HG03159 (cell line): Measurements from ENCODE around the gene LAPTM4A.
"Not testable (repeated sequence)": the region's sequence is repeated elsewhere in the genome, so short reads cannot be mapped to it uniquely, and the experiment has no call there.

Experiments
- ATAC-seq: cut with Tn5 transposase; IDR thresholded peaks from one replicate; pipeline ENCODE4 v1.9.1; 2021; ENCODE audit warnings: mild to moderate bottlenecking, moderate library complexity; ENCODE audit not compliant: unreplicated experiment

The LAPTM4A gene

GRCh38 chr2:20077411-20077940 is 26.0 kb upstream of the LAPTM4A start:
- ATAC-seq, result no peak

- ATAC-seq, result no peak
Observed at GRCh38 chr2:20076757-20077156, 25.3 kb upstream of the LAPTM4A start.

- ATAC-seq, result no peak
Observed at GRCh38 chr2:20074901-20075300, 23.5 kb upstream of the LAPTM4A start.

- ATAC-seq, result not testable (repeated sequence)
Observed at GRCh38 chr2:20074046-20074648, 22.7 kb upstream of the LAPTM4A start.

- no peak for ATAC-seq
Observed at GRCh38 chr2:20073460-20073859, 22.0 kb upstream of the LAPTM4A start.

GRCh38 chr2:20072436-20073158 is 21.2 kb upstream of the LAPTM4A start:
- ATAC-seq, result no peak

GRCh38 chr2:20071397-20072383 is 20.3 kb upstream of the LAPTM4A start:
- no peak for ATAC-seq

GRCh38 chr2:20069756-20070155 is 18.3 kb upstream of the LAPTM4A start:
- no peak for ATAC-seq

GRCh38 chr2:20067992-20068584 is 16.7 kb upstream of the LAPTM4A start:
- ATAC-seq, result no peak

- no peak for ATAC-seq
Observed at GRCh38 chr2:20065885-20066602, 14.6 kb upstream of the LAPTM4A start.

GRCh38 chr2:20064841-20065240 is 13.4 kb upstream of the LAPTM4A start:
- ATAC-seq, result no peak

- ATAC-seq, result no peak
Observed at GRCh38 chr2:20064421-20064820, 13.0 kb upstream of the LAPTM4A start.

GRCh38 chr2:20062615-20063545 is 11.5 kb upstream of the LAPTM4A start:
- no peak for ATAC-seq

- no peak for ATAC-seq
Observed at GRCh38 chr2:20061940-20062339, 10.5 kb upstream of the LAPTM4A start.

- no peak for ATAC-seq
Observed at GRCh38 chr2:20061476-20061875, 10.0 kb upstream of the LAPTM4A start.

GRCh38 chr2:20060106-20060505 is 8.7 kb upstream of the LAPTM4A start:
- ATAC-seq, result no peak

- ATAC-seq, result no peak
Observed at GRCh38 chr2:20057268-20057667, 5.8 kb upstream of the LAPTM4A start.

- ATAC-seq, result no peak
Observed at GRCh38 chr2:20054931-20055330, 3.5 kb upstream of the LAPTM4A start.

GRCh38 chr2:20054119-20054518 is 2.7 kb upstream of the LAPTM4A start:
- ATAC-seq, result no peak
